ENCODE results near the gene LDB3.

LDB3 gene

GRCh38 chr10:86709396-86710185 lies 41.3 kb downstream of the LDB3 start:
- H3K4me3 ChIP-seq (ENCODE audit: low read depth, low read length), result no peak overlapping the region
- no peak for TF ChIP-seq CTCF (IDR thresholded peaks at IDR 0.05; ENCODE audit: low read depth, low read length, missing control alignments)
- DNase-seq (ENCODE audit: low read depth), result no peak

GRCh38 chr10:86710987-86711512 lies 42.7 kb downstream of the LDB3 start:
- H3K4me3 ChIP-seq (ENCODE audit: low read depth, low read length), result peak overlapping the region; percentile 61
- TF ChIP-seq CTCF (IDR thresholded peaks at IDR 0.05; ENCODE audit: low read depth, low read length, missing control alignments), result peak; percentile 80
- peak; percentile 46 for DNase-seq (ENCODE audit: low read depth)

GRCh38 chr10:86711513-86712316 lies 43.4 kb downstream of the LDB3 start:
- no peak for TF ChIP-seq CTCF (IDR thresholded peaks at IDR 0.05; ENCODE audit: low read depth, low read length, missing control alignments)
- peak overlapping the region; percentile 61 for H3K4me3 ChIP-seq (ENCODE audit: low read depth, low read length)
- no peak for DNase-seq (ENCODE audit: low read depth)

GRCh38 chr10:86712317-86712707 lies 44.0 kb downstream of the LDB3 start:
- no peak for TF ChIP-seq CTCF (IDR thresholded peaks at IDR 0.05; ENCODE audit: low read depth, low read length, missing control alignments)
- peak; percentile 63 for DNase-seq (ENCODE audit: low read depth)
- H3K4me3 ChIP-seq (ENCODE audit: low read depth, low read length), result peak overlapping the region; percentile 61

- H3K4me3 ChIP-seq (ENCODE audit: low read depth, low read length), result no peak overlapping the region
- no peak for DNase-seq (ENCODE audit: low read depth)
- TF ChIP-seq CTCF (IDR thresholded peaks at IDR 0.05; ENCODE audit: low read depth, low read length, missing control alignments), result no peak
Measured at GRCh38 chr10:86715156-86715795, 47.0 kb downstream of the LDB3 start.

- no peak for TF ChIP-seq CTCF (IDR thresholded peaks at IDR 0.05; ENCODE audit: low read depth, low read length, missing control alignments)
- no peak for DNase-seq (ENCODE audit: low read depth)
- no peak overlapping the region for H3K4me3 ChIP-seq (ENCODE audit: low read depth, low read length)
Measured at GRCh38 chr10:86715836-86716235, 47.5 kb downstream of the LDB3 start.

All from GM12864 (cell line).